CD4-positive, alpha-beta T cell treated with Interleukin-2 at 100 ng/mL for 4 hours (primary cell): Measurements from ENCODE around the gene TYW1.
"Not testable (repeated sequence)": the region's sequence is repeated elsewhere in the genome, so short reads cannot be mapped to it uniquely, and the experiment has no call there.

Source experiments
- DNase-seq: peaks from one replicate; pipeline ENCODE4 v3.0.0-alpha.2; 2020; ENCODE audit warnings: low spot score

TYW1 gene

GRCh38 chr7:66994691-66995049 lies 2.0 kb upstream of the TYW1 start:
- DNase-seq: peak; percentile 79

GRCh38 chr7:66995050-66995776 lies 1.4 kb upstream of the TYW1 start, which contains the start of gene SBDS:
Gene SBDS (minus strand): TSS chr7:66995586. CDS start chr7:66995417, 169 bp downstream.
- DNase-seq: peak; percentile 98

- DNase-seq: peak; percentile 41
Observed at GRCh38 chr7:67000601-67001258, 4.1 kb downstream of the TYW1 start.

- DNase-seq: not testable (repeated sequence)
Observed at GRCh38 chr7:67004145-67004544, 7.5 kb downstream of the TYW1 start.

- no peak for DNase-seq
Observed at GRCh38 chr7:67006965-67007364, 10.3 kb downstream of the TYW1 start.

- no peak for DNase-seq
Observed at GRCh38 chr7:67008260-67008659, 11.6 kb downstream of the TYW1 start.

- not testable (repeated sequence) for DNase-seq
Observed at GRCh38 chr7:67009677-67010076, 13.0 kb downstream of the TYW1 start.

- not testable (repeated sequence) for DNase-seq
Observed at GRCh38 chr7:67014076-67014622, 17.5 kb downstream of the TYW1 start.

- not testable (repeated sequence) for DNase-seq
Observed at GRCh38 chr7:67017971-67018370, 21.3 kb downstream of the TYW1 start.

- no peak for DNase-seq
Observed at GRCh38 chr7:67018940-67019339, 22.3 kb downstream of the TYW1 start.

GRCh38 chr7:67019562-67020390 lies 23.1 kb downstream of the TYW1 start:
- DNase-seq: no peak

- no peak for DNase-seq
Observed at GRCh38 chr7:67021260-67021659, 24.6 kb downstream of the TYW1 start.

GRCh38 chr7:67022511-67022910 lies 25.9 kb downstream of the TYW1 start:
- DNase-seq: no peak

GRCh38 chr7:67025459-67025858 lies 28.8 kb downstream of the TYW1 start:
- DNase-seq: not testable (repeated sequence)

GRCh38 chr7:67031685-67032084 lies 35.1 kb downstream of the TYW1 start:
- not testable (repeated sequence) for DNase-seq

- DNase-seq: no peak
Observed at GRCh38 chr7:67033251-67033650, 36.6 kb downstream of the TYW1 start.

GRCh38 chr7:67036432-67037395 lies 40.1 kb downstream of the TYW1 start:
- DNase-seq: not testable (repeated sequence)

GRCh38 chr7:67040832-67041231 lies 44.2 kb downstream of the TYW1 start:
- not testable (repeated sequence) for DNase-seq

- DNase-seq: not testable (repeated sequence)
Observed at GRCh38 chr7:67042781-67043558, 46.3 kb downstream of the TYW1 start.

- DNase-seq: not testable (repeated sequence)
Observed at GRCh38 chr7:67043559-67043930, 46.9 kb downstream of the TYW1 start.
